Measurements from ENCODE around the gene FOXD3. TPM values are rescaled to one million over a fixed set of nuclear protein-coding genes. Genes with fewer than 3 reads are reported as not detected.

The FOXD3 gene
- total RNA-seq, 4 donors from 2014 or later: 0.26 to 2.8 (median 1.5) TPM; not detected in 1

DNA sequence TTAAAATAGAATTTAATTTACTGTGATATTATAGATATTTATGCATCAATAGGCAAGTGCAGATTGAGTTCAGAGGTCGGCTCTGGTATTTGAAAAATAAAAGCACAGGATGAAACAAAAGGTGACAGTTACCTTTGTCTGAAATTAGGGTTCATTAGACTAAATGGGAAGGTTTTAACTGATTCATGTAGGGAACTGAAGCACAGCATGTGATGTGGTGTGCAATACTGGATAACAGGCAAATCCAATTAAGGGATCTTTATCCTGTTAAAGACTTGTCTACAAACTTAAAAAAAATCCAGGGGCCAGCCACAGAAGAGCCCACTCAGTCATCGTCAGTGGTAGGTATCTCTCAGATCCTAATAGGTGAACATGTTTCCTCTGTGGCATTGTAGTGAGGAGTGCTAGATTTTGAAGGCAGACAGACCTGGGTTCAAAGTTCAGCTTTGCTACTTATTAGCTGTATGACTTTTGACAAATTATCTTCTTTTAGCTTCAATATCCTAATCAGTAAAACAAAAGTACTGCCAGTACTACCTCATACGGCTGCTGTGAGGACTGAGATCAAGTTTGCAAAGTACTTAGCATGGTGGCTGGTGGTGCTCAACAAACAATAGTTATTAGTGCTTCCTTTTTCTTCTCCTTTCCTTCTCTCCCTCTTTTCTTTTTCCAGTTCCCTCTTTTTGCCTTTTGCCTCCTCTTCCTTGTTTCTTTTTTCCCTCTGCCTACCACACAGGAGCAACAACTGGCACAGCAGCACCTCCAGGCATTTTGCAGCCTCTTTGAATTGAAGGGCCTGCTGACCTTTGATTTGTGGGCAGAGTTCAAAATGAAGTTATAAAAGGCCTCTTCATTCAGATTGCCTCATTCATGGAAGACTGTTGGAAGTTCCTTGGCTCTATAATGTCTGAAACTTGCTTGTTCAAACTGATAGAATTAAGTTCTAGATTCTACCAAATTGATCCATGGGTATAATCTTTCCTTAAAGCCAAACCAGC, 44.9 kb upstream of the FOXD3 start:
- Histone ChIP-seq H3K9me3 (no peaks in the 10 kb centered on the region), H3K27me3 (peaks cover 11% of the 10 kb centered on the region), H3K27ac (no peak overlapping the region), H3K4me3 (no peak overlapping the region), H3K4me1 (no peaks in the 10 kb centered on the region), H3K36me3 (no peaks in the 10 kb centered on the region)
- 89% methylated on average over 3 of the region's 3 CpGs for WGBS
- no peak for DNase-seq (ENCODE audit: low spot score in 2 of 2)
- TF ChIP-seq, protein P1, sequence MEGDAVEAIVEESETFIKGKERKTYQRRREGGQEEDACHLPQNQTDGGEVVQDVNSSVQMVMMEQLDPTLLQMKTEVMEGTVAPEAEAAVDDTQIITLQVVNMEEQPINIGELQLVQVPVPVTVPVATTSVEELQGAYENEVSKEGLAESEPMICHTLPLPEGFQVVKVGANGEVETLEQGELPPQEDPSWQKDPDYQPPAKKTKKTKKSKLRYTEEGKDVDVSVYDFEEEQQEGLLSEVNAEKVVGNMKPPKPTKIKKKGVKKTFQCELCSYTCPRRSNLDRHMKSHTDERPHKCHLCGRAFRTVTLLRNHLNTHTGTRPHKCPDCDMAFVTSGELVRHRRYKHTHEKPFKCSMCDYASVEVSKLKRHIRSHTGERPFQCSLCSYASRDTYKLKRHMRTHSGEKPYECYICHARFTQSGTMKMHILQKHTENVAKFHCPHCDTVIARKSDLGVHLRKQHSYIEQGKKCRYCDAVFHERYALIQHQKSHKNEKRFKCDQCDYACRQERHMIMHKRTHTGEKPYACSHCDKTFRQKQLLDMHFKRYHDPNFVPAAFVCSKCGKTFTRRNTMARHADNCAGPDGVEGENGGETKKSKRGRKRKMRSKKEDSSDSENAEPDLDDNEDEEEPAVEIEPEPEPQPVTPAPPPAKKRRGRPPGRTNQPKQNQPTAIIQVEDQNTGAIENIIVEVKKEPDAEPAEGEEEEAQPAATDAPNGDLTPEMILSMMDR (IDR thresholded peaks at IDR 0.05): no peak
- no peak for TF ChIP-seq POLR2AphosphoS5 (IDR thresholded peaks at IDR 0.05)
- TF ChIP-seq EP300 (IDR thresholded peaks at IDR 0.05): no peak
- no peak for TF ChIP-seq POLR2A (IDR thresholded peaks at IDR 0.05)

DNA sequence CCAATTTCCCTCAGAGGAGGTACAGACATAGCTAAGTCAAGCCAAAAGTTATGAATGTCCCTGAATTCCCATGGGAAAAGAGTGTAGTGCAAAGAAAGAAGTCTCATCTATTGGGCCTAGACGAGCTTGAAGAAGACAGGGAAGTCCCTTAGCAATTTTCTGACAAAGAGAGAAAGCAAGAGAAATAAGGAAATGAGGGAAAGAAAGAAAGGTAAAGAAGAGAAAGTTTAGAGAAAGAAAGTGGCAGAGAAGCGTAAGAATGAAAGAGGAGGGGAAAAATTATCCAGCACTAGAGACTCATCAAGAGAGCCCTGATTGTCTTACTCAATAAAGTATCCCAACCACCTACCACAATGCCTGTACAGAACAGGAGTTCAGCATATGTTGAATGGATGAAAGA, 40.6 kb upstream of the FOXD3 start:
- no peak overlapping the region for H3K27ac ChIP-seq
- no peak for TF ChIP-seq POLR2A (IDR thresholded peaks at IDR 0.05)
- no peak for TF ChIP-seq POLR2AphosphoS5 (IDR thresholded peaks at IDR 0.05)
- TF ChIP-seq EP300 (IDR thresholded peaks at IDR 0.05): no peak
- no peaks in the 10 kb centered on the region for H3K4me1 ChIP-seq
- H3K4me3 ChIP-seq: no peak overlapping the region
- no peaks in the 10 kb centered on the region for H3K9me3 ChIP-seq
- no peak for DNase-seq (ENCODE audit: low spot score in 2 of 2)
- H3K27me3 ChIP-seq: no peaks in the 10 kb centered on the region
- H3K36me3 ChIP-seq: no peaks in the 10 kb centered on the region
- WGBS: 75% methylated on average over 2 of the region's 2 CpGs

DNA sequence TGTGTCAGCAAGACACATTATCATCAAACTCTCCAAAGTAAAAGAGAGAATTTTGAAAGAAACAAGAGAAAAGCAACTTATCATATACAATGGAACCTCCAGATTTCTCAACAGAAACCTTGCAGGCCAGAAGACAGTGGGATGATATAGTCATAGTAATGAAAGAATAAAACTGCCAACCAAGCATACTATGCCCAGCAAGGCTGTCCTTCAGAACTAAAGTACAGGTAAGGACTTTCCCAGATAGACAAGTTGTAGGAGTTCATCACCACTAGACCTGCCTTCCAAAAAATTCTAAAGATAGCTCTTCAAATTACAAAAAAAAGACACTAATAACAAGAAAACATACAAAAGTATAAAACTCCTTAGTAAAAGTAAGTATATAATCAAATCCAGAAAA, 33.2 kb upstream of the FOXD3 start:
- TF ChIP-seq POLR2AphosphoS5 (IDR thresholded peaks at IDR 0.05) (no peak), POLR2A (IDR thresholded peaks at IDR 0.05) (no peak), EP300 (IDR thresholded peaks at IDR 0.05) (no peak)
- TF ChIP-seq, protein P1 (IDR thresholded peaks at IDR 0.05): no peak
- no peaks in the 10 kb centered on the region for H3K36me3 ChIP-seq
- H3K4me1 ChIP-seq: no peaks in the 10 kb centered on the region
- DNase-seq (ENCODE audit: low spot score in 2 of 2): no peak
- no peaks in the 10 kb centered on the region for H3K27me3 ChIP-seq
- no peak overlapping the region for H3K27ac ChIP-seq
- no peak overlapping the region for H3K4me3 ChIP-seq
- peaks cover 9% of the 10 kb centered on the region for H3K9me3 ChIP-seq

DNA sequence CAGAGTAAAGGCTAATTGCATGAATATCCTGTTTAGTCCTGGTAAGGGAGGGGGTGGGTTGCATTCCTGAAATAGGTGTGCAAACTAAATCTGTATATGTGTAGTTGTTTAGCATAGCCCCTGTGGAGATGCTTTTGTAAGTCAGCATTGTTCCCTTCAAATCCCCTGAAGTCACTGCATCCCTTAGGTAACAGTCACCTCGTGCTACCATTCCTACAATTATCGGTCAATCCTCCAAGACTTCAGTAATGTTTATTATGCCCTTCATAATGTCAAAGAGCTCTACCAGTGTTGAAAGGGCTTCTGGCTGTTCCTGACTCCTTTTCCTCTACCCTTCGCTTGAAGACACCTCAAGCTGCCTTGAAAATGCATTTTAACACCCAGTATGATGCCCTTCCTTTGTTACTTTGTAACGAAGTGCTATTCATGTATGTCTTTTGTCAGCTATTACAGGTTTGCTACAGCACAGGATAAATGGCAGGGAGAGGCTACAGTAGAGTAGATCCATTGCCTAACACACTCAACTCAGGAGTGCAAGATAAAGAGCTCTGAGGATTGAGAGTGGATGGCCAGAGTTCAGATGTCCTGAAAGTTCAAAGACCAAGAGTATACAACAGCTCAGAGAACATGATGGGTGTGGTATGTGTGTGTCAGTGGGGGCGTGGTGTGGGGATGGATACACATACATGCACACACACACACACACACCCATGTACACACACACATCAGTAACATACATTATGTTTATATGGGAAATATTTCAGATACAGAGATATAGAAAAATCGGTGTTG, 27.4 kb upstream of the FOXD3 start:
- TF ChIP-seq POLR2AphosphoS5 (IDR thresholded peaks at IDR 0.05) (no peak), EP300 (IDR thresholded peaks at IDR 0.05) (no peak), POLR2A (IDR thresholded peaks at IDR 0.05) (no peak)
- TF ChIP-seq, protein P1 (IDR thresholded peaks at IDR 0.05): no peak
- Histone ChIP-seq H3K36me3 (no peaks in the 10 kb centered on the region), H3K4me3 (no peak overlapping the region), H3K27me3 (peaks cover 7% of the 10 kb centered on the region), H3K27ac (no peak overlapping the region), H3K9me3 (no peaks in the 10 kb centered on the region), H3K4me1 (no peaks in the 10 kb centered on the region)
- DNase-seq (ENCODE audit: low spot score in 2 of 2): no peak
- 42% methylated on average over 6 of the region's 6 CpGs for WGBS

DNA sequence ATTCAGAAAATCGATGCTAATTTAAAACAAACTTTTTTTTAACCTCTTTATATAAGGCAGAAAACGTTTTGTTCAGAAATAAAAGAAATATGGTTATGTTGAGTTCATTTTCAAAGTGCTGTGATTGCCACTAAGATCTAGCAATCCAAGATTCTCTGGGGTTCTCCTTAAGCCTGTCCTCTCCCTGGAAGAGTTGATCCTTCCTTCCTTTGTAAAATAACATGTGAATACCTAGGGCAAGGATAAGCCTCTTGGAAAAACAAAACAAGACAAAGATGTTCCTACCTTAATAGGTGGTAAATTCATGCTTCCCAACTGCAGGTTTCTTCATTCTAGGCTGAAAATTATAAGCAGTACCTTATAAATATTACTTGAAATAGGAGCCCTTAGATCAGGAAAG, 18.0 kb upstream of the FOXD3 start:
- Histone ChIP-seq H3K4me3 (no peak overlapping the region), H3K27me3 (peaks cover 30% of the 10 kb centered on the region), H3K27ac (no peak overlapping the region), H3K9me3 (peaks cover 6% of the 10 kb centered on the region), H3K4me1 (no peaks in the 10 kb centered on the region), H3K36me3 (no peaks in the 10 kb centered on the region)
- no peak for DNase-seq (ENCODE audit: low spot score in 2 of 2)
- WGBS: 22% methylated on average over 2 of the region's 2 CpGs
- no peak for TF ChIP-seq POLR2AphosphoS5 (IDR thresholded peaks at IDR 0.05)
- no peak for TF ChIP-seq EP300 (IDR thresholded peaks at IDR 0.05)
- TF ChIP-seq, protein P1 (IDR thresholded peaks at IDR 0.05): no peak
- TF ChIP-seq POLR2A (IDR thresholded peaks at IDR 0.05): no peak
